ENCODE data around the gene SLC43A2. TPM values are rescaled to one million over a fixed set of nuclear protein-coding genes. Genes with fewer than 3 reads are reported as not detected.

SLC43A2 gene
- total RNA-seq, 1 experiment from 2014 or later = 5.6 TPM

- peaks cover 22% of the 10 kb centered on the region for H3K36me3 Mint-ChIP-seq (ENCODE audit: insufficient read depth, unreplicated experiment)
- no peaks in the 10 kb centered on the region for H3K9me3 Mint-ChIP-seq (ENCODE audit: unreplicated experiment)
- DNase-seq (ENCODE audit: unreplicated experiment) = no peak
- CTCF ChIA-PET = interaction anchor here (0.7 kb wide), 1 partner anchor 33 kb away, joined by 3 read pairs; no protein-coding TSS in a partner anchor
- POLR2A ChIA-PET = no interaction called here
- H3K4me1 Mint-ChIP-seq (ENCODE audit: insufficient read depth, unreplicated experiment) = peaks cover 12% of the 10 kb centered on the region
- no peak overlapping the region for H3K27ac Mint-ChIP-seq (ENCODE audit: low read depth, unreplicated experiment)
- intact Hi-C loops (cut with micrococcal nuclease) = no loop called here
- H3K4me3 Mint-ChIP-seq (ENCODE audit: unreplicated experiment) = no peak overlapping the region
- TF ChIP-seq CTCF (IDR thresholded peaks at IDR 0.05; ENCODE audit: unreplicated experiment) = no peak
- H3K27me3 Mint-ChIP-seq (ENCODE audit: insufficient read depth, unreplicated experiment) = no peaks in the 10 kb centered on the region
- BruUV-seq (replicated peaks) = no TSS peak
Observed at GRCh38 chr17:1623057-1623630, 5.5 kb downstream of the SLC43A2 start.

GRCh38 chr17:1621273-1621954 lies 7.2 kb downstream of the SLC43A2 start:
- BruUV-seq (replicated peaks) = no TSS peak
- POLR2A ChIA-PET = interaction anchor here (1.0 to 1.3 kb wide), 2 partner anchors 31 to 60 kb away, joined by 3 to 4 read pairs; no protein-coding TSS in a partner anchor
- no peak for TF ChIP-seq CTCF (IDR thresholded peaks at IDR 0.05; ENCODE audit: unreplicated experiment)
- no peaks in the 10 kb centered on the region for H3K27me3 Mint-ChIP-seq (ENCODE audit: insufficient read depth, unreplicated experiment)
- H3K4me3 Mint-ChIP-seq (ENCODE audit: unreplicated experiment) = no peak overlapping the region
- no peak for DNase-seq (ENCODE audit: unreplicated experiment)
- CTCF ChIA-PET = interaction anchor here (0.9 kb wide), 1 partner anchor 47 kb away, joined by 4 read pairs; no protein-coding TSS in a partner anchor
- intact Hi-C loops (cut with micrococcal nuclease) = no loop called here
- no peaks in the 10 kb centered on the region for H3K9me3 Mint-ChIP-seq (ENCODE audit: unreplicated experiment)
- no peak overlapping the region for H3K27ac Mint-ChIP-seq (ENCODE audit: low read depth, unreplicated experiment)
- peaks cover 8% of the 10 kb centered on the region for H3K4me1 Mint-ChIP-seq (ENCODE audit: insufficient read depth, unreplicated experiment)
- peaks cover 16% of the 10 kb centered on the region for H3K36me3 Mint-ChIP-seq (ENCODE audit: insufficient read depth, unreplicated experiment)

GRCh38 chr17:1620486-1620885 lies 8.1 kb downstream of the SLC43A2 start:
- Mint-ChIP-seq H3K27me3 (ENCODE audit: insufficient read depth, unreplicated experiment) (no peaks in the 10 kb centered on the region), H3K27ac (ENCODE audit: low read depth, unreplicated experiment) (no peak overlapping the region), H3K36me3 (ENCODE audit: insufficient read depth, unreplicated experiment) (peaks cover 10% of the 10 kb centered on the region), H3K4me3 (ENCODE audit: unreplicated experiment) (no peak overlapping the region), H3K4me1 (ENCODE audit: insufficient read depth, unreplicated experiment) (no peaks in the 10 kb centered on the region), H3K9me3 (ENCODE audit: unreplicated experiment) (no peaks in the 10 kb centered on the region)
- no TSS peak for BruUV-seq (replicated peaks)
- POLR2A ChIA-PET = no interaction called here
- no peak for TF ChIP-seq CTCF (IDR thresholded peaks at IDR 0.05; ENCODE audit: unreplicated experiment)
- no peak for DNase-seq (ENCODE audit: unreplicated experiment)
- intact Hi-C loops (cut with micrococcal nuclease) = no loop called here
- CTCF ChIA-PET = no interaction called here

- no peaks in the 10 kb centered on the region for H3K4me1 Mint-ChIP-seq (ENCODE audit: insufficient read depth, unreplicated experiment)
- intact Hi-C loops (cut with micrococcal nuclease) = no loop called here
- POLR2A ChIA-PET = interaction anchor here (0.7 to 1.0 kb wide), 2 partner anchors 7 to 12 kb away, joined by 3 read pairs; no protein-coding TSS in a partner anchor
- BruUV-seq (replicated peaks) = no TSS peak
- peak; percentile 56 for DNase-seq (ENCODE audit: unreplicated experiment)
- CTCF ChIA-PET = interaction anchor here (0.5 to 1.1 kb wide), 4 partner anchors 11 to 254 kb away, joined by 3 to 5 read pairs (median 4); no protein-coding TSS in a partner anchor
- H3K27ac Mint-ChIP-seq (ENCODE audit: low read depth, unreplicated experiment) = no peak overlapping the region
- no peak for TF ChIP-seq CTCF (IDR thresholded peaks at IDR 0.05; ENCODE audit: unreplicated experiment)
- no peaks in the 10 kb centered on the region for H3K9me3 Mint-ChIP-seq (ENCODE audit: unreplicated experiment)
- no peak overlapping the region for H3K4me3 Mint-ChIP-seq (ENCODE audit: unreplicated experiment)
- peaks cover 6% of the 10 kb centered on the region for H3K36me3 Mint-ChIP-seq (ENCODE audit: insufficient read depth, unreplicated experiment)
- H3K27me3 Mint-ChIP-seq (ENCODE audit: insufficient read depth, unreplicated experiment) = no peaks in the 10 kb centered on the region
Observed at GRCh38 chr17:1617620-1618174, 10.9 kb downstream of the SLC43A2 start.
